Astrocyte (in vitro differentiated cells and primary cell): ENCODE measurements around the gene LRRC74A.

Experiments
- EZH2 ChIP-seq: IDR thresholded peaks from 2 replicates; pipeline ENCODE4 v1.6.1; 2012; ENCODE audit warnings: mild to moderate bottlenecking, low read length, inconsistent platforms; ENCODE audit not compliant: insufficient read depth
- TF ChIP-seq, protein P1 (sequence below): IDR thresholded peaks from 2 replicates; pipeline ENCODE4 v1.5.1; 2011; ENCODE audit warnings: low read depth, mild to moderate bottlenecking, inconsistent platforms, low read length, moderate library complexity; ENCODE audit not compliant: insufficient read depth

GRCh38 chr14:76828339-76829012 is 2.3 kb downstream of the LRRC74A start:
- TF ChIP-seq, protein P1, sequence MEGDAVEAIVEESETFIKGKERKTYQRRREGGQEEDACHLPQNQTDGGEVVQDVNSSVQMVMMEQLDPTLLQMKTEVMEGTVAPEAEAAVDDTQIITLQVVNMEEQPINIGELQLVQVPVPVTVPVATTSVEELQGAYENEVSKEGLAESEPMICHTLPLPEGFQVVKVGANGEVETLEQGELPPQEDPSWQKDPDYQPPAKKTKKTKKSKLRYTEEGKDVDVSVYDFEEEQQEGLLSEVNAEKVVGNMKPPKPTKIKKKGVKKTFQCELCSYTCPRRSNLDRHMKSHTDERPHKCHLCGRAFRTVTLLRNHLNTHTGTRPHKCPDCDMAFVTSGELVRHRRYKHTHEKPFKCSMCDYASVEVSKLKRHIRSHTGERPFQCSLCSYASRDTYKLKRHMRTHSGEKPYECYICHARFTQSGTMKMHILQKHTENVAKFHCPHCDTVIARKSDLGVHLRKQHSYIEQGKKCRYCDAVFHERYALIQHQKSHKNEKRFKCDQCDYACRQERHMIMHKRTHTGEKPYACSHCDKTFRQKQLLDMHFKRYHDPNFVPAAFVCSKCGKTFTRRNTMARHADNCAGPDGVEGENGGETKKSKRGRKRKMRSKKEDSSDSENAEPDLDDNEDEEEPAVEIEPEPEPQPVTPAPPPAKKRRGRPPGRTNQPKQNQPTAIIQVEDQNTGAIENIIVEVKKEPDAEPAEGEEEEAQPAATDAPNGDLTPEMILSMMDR: no peak
- TF ChIP-seq EZH2: no peak
